ENCODE data around the gene FBXO31. TPM values are rescaled to one million over a fixed set of nuclear protein-coding genes. Genes with fewer than 3 reads are reported as not detected.

Gene FBXO31
- total RNA-seq, 2 donors from 2014 or later = 39.5 to 65.8 TPM

DNA sequence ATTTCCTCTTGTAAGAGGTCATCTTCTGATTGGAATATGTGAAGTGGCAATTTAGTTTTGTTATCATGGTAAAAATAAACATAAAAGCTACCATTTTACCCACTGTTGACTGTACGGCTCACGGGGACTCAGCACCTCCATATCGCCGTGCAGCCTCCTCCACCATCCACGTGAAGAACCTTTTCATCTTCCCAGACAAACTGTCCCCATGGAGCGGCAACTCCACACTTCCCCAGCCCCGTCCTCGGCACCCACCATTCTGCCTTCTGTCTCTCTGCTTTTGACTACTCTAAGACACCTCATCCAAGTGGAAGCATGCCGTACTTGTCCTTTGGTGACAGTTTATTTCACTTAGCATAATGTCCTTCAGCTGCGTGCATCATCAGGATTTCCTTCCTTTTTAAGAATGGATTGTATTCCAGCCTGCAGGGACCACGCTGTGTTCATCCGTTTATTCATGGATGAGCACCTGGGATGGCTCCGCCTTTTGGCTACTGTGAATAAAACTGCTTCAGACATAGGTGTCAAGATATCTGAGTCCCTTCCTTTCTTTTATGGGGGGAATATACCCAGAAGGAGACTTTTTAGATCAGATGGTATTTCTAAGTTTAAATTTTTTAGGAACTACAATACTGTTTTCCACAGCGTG, 14.3 kb downstream of the FBXO31 start:
- Histone ChIP-seq H3K4me1 (replicated peaks) (no peaks in the 10 kb centered on the region), H3K36me3 (no peaks in the 10 kb centered on the region), H3K27me3 (replicated peaks; ENCODE audit: insufficient read depth) (no peaks in the 10 kb centered on the region), H3K9me3 (no peaks in the 10 kb centered on the region), H3K4me3 (no peak overlapping the region), H3K27ac (no peak overlapping the region)
- DNase-seq (ENCODE audit: low spot score) = no peak
- intact Hi-C loops (cut with DNase I) = no loop called here
- TF ChIP-seq POLR2AphosphoS5 (IDR thresholded peaks at IDR 0.05) (peak; percentile 24), POLR2A (IDR thresholded peaks at IDR 0.05) (no peak)
- WGBS = 81% methylated on average over 14 of the region's 14 CpGs

DNA sequence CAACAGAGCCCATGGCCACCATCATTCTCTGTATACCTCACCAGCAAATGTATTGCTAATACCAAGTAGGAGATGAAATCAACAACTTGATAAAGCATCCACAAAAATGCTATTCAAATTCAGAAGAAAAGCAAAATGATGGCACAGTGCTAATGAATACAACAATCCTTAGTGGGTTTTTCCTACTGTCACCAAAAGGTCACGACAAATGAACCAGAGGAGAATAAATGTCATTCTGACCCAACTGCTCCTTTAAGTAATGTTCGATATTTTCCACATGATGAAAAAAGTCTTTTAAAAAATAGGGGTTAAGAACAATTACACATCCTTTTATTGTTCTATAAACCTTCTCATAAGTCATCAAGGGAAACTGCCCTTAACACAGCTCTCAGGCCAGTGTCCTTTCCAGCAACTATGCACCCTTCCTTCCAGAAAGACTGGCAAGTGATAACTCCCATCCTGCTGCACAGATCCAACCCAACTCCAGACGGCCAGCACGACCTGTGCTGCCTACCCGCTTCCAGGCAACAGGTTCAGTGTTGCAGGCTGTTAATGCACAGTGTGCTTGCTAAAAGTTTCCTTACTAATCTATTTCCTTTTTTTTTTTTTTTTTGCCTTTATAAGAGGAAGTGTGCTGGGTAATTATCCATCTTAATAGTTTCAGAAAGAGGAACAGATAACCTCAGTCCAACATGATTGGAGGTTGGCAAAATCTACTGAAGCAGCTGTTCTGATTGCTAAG, 15.4 kb downstream of the FBXO31 start:
- Histone ChIP-seq H3K9me3 (no peaks in the 10 kb centered on the region), H3K36me3 (no peaks in the 10 kb centered on the region), H3K4me3 (no peak overlapping the region), H3K4me1 (replicated peaks) (no peaks in the 10 kb centered on the region), H3K27me3 (replicated peaks; ENCODE audit: insufficient read depth) (no peaks in the 10 kb centered on the region), H3K27ac (no peak overlapping the region)
- 57% methylated on average over 5 of the region's 5 CpGs for WGBS
- DNase-seq (ENCODE audit: low spot score) = no peak
- intact Hi-C loops (cut with DNase I) = no loop called here
- no peak for TF ChIP-seq POLR2AphosphoS5 (IDR thresholded peaks at IDR 0.05)
- TF ChIP-seq, protein P1, sequence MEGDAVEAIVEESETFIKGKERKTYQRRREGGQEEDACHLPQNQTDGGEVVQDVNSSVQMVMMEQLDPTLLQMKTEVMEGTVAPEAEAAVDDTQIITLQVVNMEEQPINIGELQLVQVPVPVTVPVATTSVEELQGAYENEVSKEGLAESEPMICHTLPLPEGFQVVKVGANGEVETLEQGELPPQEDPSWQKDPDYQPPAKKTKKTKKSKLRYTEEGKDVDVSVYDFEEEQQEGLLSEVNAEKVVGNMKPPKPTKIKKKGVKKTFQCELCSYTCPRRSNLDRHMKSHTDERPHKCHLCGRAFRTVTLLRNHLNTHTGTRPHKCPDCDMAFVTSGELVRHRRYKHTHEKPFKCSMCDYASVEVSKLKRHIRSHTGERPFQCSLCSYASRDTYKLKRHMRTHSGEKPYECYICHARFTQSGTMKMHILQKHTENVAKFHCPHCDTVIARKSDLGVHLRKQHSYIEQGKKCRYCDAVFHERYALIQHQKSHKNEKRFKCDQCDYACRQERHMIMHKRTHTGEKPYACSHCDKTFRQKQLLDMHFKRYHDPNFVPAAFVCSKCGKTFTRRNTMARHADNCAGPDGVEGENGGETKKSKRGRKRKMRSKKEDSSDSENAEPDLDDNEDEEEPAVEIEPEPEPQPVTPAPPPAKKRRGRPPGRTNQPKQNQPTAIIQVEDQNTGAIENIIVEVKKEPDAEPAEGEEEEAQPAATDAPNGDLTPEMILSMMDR (IDR thresholded peaks at IDR 0.05) = no peak
- TF ChIP-seq POLR2A (IDR thresholded peaks at IDR 0.05) = no peak

DNA sequence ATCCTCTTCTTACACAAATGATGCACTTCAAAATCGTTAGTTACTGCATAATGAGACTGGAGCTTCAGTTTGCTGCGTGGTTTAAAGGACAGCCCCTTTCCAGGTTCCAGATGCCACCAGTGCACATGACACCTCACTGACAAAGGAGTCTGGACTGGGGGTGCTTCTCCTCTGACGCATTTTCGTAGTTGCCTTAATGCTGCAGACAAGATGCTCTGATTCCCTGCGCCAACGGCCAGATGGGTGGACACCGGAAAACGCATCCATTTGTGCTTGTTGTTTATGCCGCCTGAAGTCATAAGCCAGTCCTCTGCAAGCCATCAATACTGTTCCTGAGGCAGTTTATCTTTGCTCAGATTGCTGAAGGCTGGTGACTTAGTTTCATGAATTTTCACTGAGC, 16.0 kb downstream of the FBXO31 start:
- Histone ChIP-seq H3K27ac (no peak overlapping the region), H3K9me3 (no peaks in the 10 kb centered on the region), H3K4me3 (no peak overlapping the region), H3K4me1 (replicated peaks) (no peaks in the 10 kb centered on the region), H3K27me3 (replicated peaks; ENCODE audit: insufficient read depth) (no peaks in the 10 kb centered on the region), H3K36me3 (no peaks in the 10 kb centered on the region)
- TF ChIP-seq POLR2A (IDR thresholded peaks at IDR 0.05) (no peak), POLR2AphosphoS5 (IDR thresholded peaks at IDR 0.05) (no peak)
- TF ChIP-seq, protein P1 (IDR thresholded peaks at IDR 0.05) = no peak
- DNase-seq (ENCODE audit: low spot score) = no peak
- intact Hi-C loops (cut with DNase I) = no loop called here
- 87% methylated on average over 9 of the region's 9 CpGs for WGBS

DNA sequence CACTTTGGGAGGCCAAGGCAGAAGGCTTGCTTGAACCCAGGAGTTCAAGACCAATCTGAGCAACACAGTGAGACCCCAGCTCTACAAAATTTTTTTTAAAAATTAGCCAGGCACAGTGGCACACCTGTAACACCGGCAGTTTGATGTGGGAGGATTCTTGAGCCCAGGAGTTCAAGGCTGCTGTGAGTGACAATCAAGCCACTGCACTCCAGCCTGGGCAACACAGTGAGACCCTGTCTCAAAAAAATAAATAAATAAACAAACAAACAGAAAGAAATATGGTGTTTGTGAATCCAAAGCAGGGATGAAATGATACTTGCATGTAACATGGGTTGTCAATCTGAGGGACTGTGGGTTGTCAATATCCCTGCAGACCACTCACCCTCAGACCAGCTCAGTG, 16.6 kb downstream of the FBXO31 start:
- WGBS = 89% methylated on average over 1 of the region's 1 CpG
- H3K4me3 ChIP-seq = no peak overlapping the region
- no peak for TF ChIP-seq POLR2A (IDR thresholded peaks at IDR 0.05)
- TF ChIP-seq, protein P1 (IDR thresholded peaks at IDR 0.05) = no peak
- no peak for TF ChIP-seq POLR2AphosphoS5 (IDR thresholded peaks at IDR 0.05)
- intact Hi-C loops (cut with DNase I) = no loop called here
- no peak overlapping the region for H3K27ac ChIP-seq
- H3K9me3 ChIP-seq = no peaks in the 10 kb centered on the region
- H3K36me3 ChIP-seq = no peaks in the 10 kb centered on the region
- no peaks in the 10 kb centered on the region for H3K27me3 ChIP-seq (replicated peaks; ENCODE audit: insufficient read depth)
- H3K4me1 ChIP-seq (replicated peaks) = no peaks in the 10 kb centered on the region
- no peak for DNase-seq (ENCODE audit: low spot score)

DNA sequence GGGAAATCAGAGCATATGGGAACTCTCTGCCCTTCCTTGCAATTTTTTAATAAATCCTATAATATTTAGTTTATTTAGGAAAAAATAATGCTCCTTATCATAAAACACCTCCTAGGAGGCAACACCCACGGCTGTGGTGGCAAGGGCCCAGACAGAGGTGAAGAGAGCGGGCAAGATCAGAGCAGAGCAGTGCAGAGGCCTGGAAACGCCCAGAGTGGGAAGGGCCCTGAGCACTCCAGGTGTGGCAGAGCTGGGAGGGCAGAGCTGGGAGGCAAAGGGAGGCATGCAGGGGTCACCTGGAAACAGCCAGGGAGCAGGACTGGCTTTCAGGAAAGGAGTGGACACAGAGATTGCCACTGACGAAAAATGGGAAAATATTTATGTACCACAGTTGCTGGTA, 17.3 kb downstream of the FBXO31 start:
- TF ChIP-seq, protein P1 (IDR thresholded peaks at IDR 0.05) = no peak
- TF ChIP-seq POLR2A (IDR thresholded peaks at IDR 0.05) (no peak), POLR2AphosphoS5 (IDR thresholded peaks at IDR 0.05) (no peak)
- DNase-seq (ENCODE audit: low spot score) = no peak
- WGBS = 80% methylated on average over 4 of the region's 4 CpGs
- H3K4me3 ChIP-seq = no peak overlapping the region
- intact Hi-C loops (cut with DNase I) = no loop called here
- H3K27ac ChIP-seq = no peak overlapping the region
- H3K36me3 ChIP-seq = no peaks in the 10 kb centered on the region
- no peaks in the 10 kb centered on the region for H3K4me1 ChIP-seq (replicated peaks)
- H3K9me3 ChIP-seq = no peaks in the 10 kb centered on the region
- H3K27me3 ChIP-seq (replicated peaks; ENCODE audit: insufficient read depth) = no peaks in the 10 kb centered on the region
